KMS-11 (cell line): ENCODE results near the gene PMP22.

ENCODE experiments used
- H2AFZ ChIP-seq: fragments of 200-600 bp; sonication (generic); 2 replicates; pipeline ENCODE4 v1.6.1; 2016; ENCODE audit warnings: antibody characterized with exemption, mixed run types, low read depth
- H3K27ac ChIP-seq: fragments of 200-600 bp; sonication (generic); 2 replicates; pipeline ENCODE4 v1.6.1; 2016; ENCODE audit warnings: mild to moderate bottlenecking, mixed run types
- H3K27me3 ChIP-seq: fragments of 200-600 bp; sonication (generic); 2 replicates; pipeline ENCODE4 v1.6.1; 2017; ENCODE audit warnings: mild to moderate bottlenecking, low read depth, mixed run types, moderate library complexity; ENCODE audit not compliant: insufficient read depth
- H3K36me3 ChIP-seq: fragments of 200-600 bp; sonication (generic); 2 replicates; pipeline ENCODE4 v1.6.1; 2017; ENCODE audit warnings: mild to moderate bottlenecking, mixed run types; ENCODE audit not compliant: insufficient read depth
- H3K4me1 ChIP-seq: fragments of 200-600 bp; sonication (generic); 2 replicates; pipeline ENCODE4 v1.6.1; 2016; ENCODE audit warnings: mild to moderate bottlenecking, low read depth, mixed run types; ENCODE audit not compliant: poor library complexity, severe bottlenecking
- H3K4me2 ChIP-seq: fragments of 200-600 bp; sonication (generic); 2 replicates; pipeline ENCODE4 v1.7.0; 2016; ENCODE audit warnings: mild to moderate bottlenecking, mixed run types
- H3K4me3 ChIP-seq: fragments of 200-600 bp; sonication (generic); IDR thresholded peaks from 2 replicates; pipeline ENCODE4 v1.6.1; 2017; ENCODE audit warnings: low read depth, low read length, mixed read lengths; ENCODE audit not compliant: insufficient read depth
- H3K79me2 ChIP-seq: fragments of 200-600 bp; sonication (generic); 2 replicates; pipeline ENCODE4 v1.6.1; 2016; ENCODE audit warnings: low read depth, mixed run types; ENCODE audit not compliant: insufficient read depth
- H3K9ac ChIP-seq: fragments of 200-600 bp; sonication (generic); 2 replicates; pipeline ENCODE4 v1.6.1; 2016; ENCODE audit warnings: mild to moderate bottlenecking, mixed run types
- H4K20me1 ChIP-seq: fragments of 200-600 bp; sonication (generic); 2 replicates; pipeline ENCODE4 v1.6.1; 2016; ENCODE audit warnings: mild to moderate bottlenecking, mixed run types; ENCODE audit not compliant: insufficient read depth
- CTCF ChIP-seq: fragments of 200-600 bp; sonication (generic); conservative IDR thresholded peaks from 2 replicates; pipeline ENCODE4 v1.6.1; 2017; ENCODE audit warnings: low read depth, mild to moderate bottlenecking, antibody characterized with exemption, low read length, moderate library complexity, mixed read lengths

Gene PMP22

GRCh38 chr17:15265131-15265530, at the start of gene PMP22:
Gene PMP22 (minus strand): TSS chr17:15265326. CDS start chr17:15260727, 4,599 bp downstream.
- no peak within 1 kb of the TSS for H3K4me2 ChIP-seq
- H3K4me3 ChIP-seq: no peak within 1 kb of the TSS
- no peak within 1 kb of the TSS for H3K27ac ChIP-seq
- no peak within 1 kb of the TSS for H2AFZ ChIP-seq
- no peak for TF ChIP-seq CTCF
- no peaks in the 10 kb centered on the region for H3K27me3 ChIP-seq
- no peaks in the 10 kb centered on the region for H4K20me1 ChIP-seq
- no peaks in the 10 kb centered on the region for H3K36me3 ChIP-seq
- no peak within 1 kb of the TSS for H3K9ac ChIP-seq
- H3K79me2 ChIP-seq: no peaks in the 10 kb centered on the region
- no peaks in the 10 kb centered on the region for H3K4me1 ChIP-seq

- Histone ChIP-seq H4K20me1 (no peaks in the 10 kb centered on the region), H3K36me3 (no peaks in the 10 kb centered on the region), H3K4me3 (no peak overlapping the region), H3K9ac (no peak overlapping the region), H2AFZ (no peak overlapping the region), H3K27ac (no peak overlapping the region), H3K79me2 (no peaks in the 10 kb centered on the region), H3K27me3 (no peaks in the 10 kb centered on the region), H3K4me2 (no peak overlapping the region), H3K4me1 (no peaks in the 10 kb centered on the region)
- TF ChIP-seq CTCF: no peak
These were observed 46.9 kb upstream of the PMP22 start for GRCh38 chr17:15311996-15312395.

GRCh38 chr17:15309793-15310192, 44.7 kb upstream of the PMP22 start:
- H3K4me1 ChIP-seq: no peaks in the 10 kb centered on the region
- H3K4me3 ChIP-seq: no peak overlapping the region
- H3K79me2 ChIP-seq: no peaks in the 10 kb centered on the region
- no peaks in the 10 kb centered on the region for H3K36me3 ChIP-seq
- no peak overlapping the region for H3K4me2 ChIP-seq
- H4K20me1 ChIP-seq: no peaks in the 10 kb centered on the region
- no peaks in the 10 kb centered on the region for H3K27me3 ChIP-seq
- no peak overlapping the region for H3K27ac ChIP-seq
- H2AFZ ChIP-seq: no peak overlapping the region
- no peak overlapping the region for H3K9ac ChIP-seq
- TF ChIP-seq CTCF: no peak

GRCh38 chr17:15309236-15309635, 44.1 kb upstream of the PMP22 start:
- H3K27me3 ChIP-seq: no peaks in the 10 kb centered on the region
- H3K4me3 ChIP-seq: no peak overlapping the region
- H3K9ac ChIP-seq: no peak overlapping the region
- no peak overlapping the region for H3K4me2 ChIP-seq
- no peaks in the 10 kb centered on the region for H4K20me1 ChIP-seq
- H3K79me2 ChIP-seq: no peaks in the 10 kb centered on the region
- no peak overlapping the region for H2AFZ ChIP-seq
- no peaks in the 10 kb centered on the region for H3K4me1 ChIP-seq
- TF ChIP-seq CTCF: no peak
- no peaks in the 10 kb centered on the region for H3K36me3 ChIP-seq
- no peak overlapping the region for H3K27ac ChIP-seq
